Measurements from ENCODE around the gene ADGRF1. TPM values are rescaled to one million over a fixed set of nuclear protein-coding genes. Genes with fewer than 3 reads are reported as not detected.

Gene ADGRF1
- total and polyA plus RNA-seq, 2 donors from 2014 or later: 28.6 to 58.8 TPM

GRCh38 chr6:46948699-46949098 is 93.4 kb downstream of the ADGRF1 start:
- H3K9me3 ChIP-seq (ENCODE audit: control insufficient read depth in 2 of 3, insufficient read depth in 1 of 3, low read length in 3 of 3): no peaks in the 10 kb centered on the region
- no peaks in the 10 kb centered on the region for H3K36me3 ChIP-seq (ENCODE audit: control insufficient read depth in 2 of 3, insufficient read depth in 3 of 3, low read length in 3 of 3)
- DNase-seq: peak in 1 of 5 donors; percentile 64
- FAIRE-seq: no peak
- intact Hi-C loops (cut with DNase I): no loop called here
- H3K9ac ChIP-seq (ENCODE audit: low read length in 3 of 3): no peak overlapping the region
- TF ChIP-seq CTCF (IDR thresholded peaks at IDR 0.05; ENCODE audit: borderline replicate concordance, extremely low read depth, insufficient read depth): no peak
- H3K27me3 ChIP-seq (ENCODE audit: control insufficient read depth, insufficient read depth, low read length): no peaks in the 10 kb centered on the region
- peak overlapping the region; percentile 64 to 66 for H3K27ac ChIP-seq (ENCODE audit: low read depth in 2 of 2, low read length in 2 of 2)
- peaks cover 0 to 10% (median 0%) of the 10 kb centered on the region in 3 donors for H3K4me1 ChIP-seq (ENCODE audit: control insufficient read depth in 2 of 3, insufficient read depth in 2 of 3, low read depth in 1 of 3, low read length in 3 of 3)
- peak overlapping the region in 1 of 3 donors; percentile 2 for H3K4me3 ChIP-seq (ENCODE audit: low read length in 3 of 3)

Other genes starting within 250 kb of the ADGRF1 start
- 0.09 TPM for gene MEP1A, start 248.9 kb downstream of the ADGRF1 start, total RNA-seq
- 0.13 TPM for gene MEP1A, start 248.9 kb downstream of the ADGRF1 start, polyA plus RNA-seq (ENCODE audit: insufficient read depth, low read depth, low replicate concordance)
- 51.7 TPM for gene ADGRF5, start 120.4 kb downstream of the ADGRF1 start, total RNA-seq
- 44.1 TPM for gene ADGRF5, start 120.4 kb downstream of the ADGRF1 start, polyA plus RNA-seq (ENCODE audit: insufficient read depth, low read depth, low replicate concordance)